DMS 273 treated with DMSO at 0.1 percent for 48 hours (cell line): ENCODE data around the gene BCL6.
A peak's percentile ranks its signal among the peaks of the same experiment; 100 is the strongest.

Experiments
- DNase-seq: peaks from one replicate; lab custom pipeline; 2025; lab: John Stamatoyannopoulos, UW

BCL6 gene

DNA sequence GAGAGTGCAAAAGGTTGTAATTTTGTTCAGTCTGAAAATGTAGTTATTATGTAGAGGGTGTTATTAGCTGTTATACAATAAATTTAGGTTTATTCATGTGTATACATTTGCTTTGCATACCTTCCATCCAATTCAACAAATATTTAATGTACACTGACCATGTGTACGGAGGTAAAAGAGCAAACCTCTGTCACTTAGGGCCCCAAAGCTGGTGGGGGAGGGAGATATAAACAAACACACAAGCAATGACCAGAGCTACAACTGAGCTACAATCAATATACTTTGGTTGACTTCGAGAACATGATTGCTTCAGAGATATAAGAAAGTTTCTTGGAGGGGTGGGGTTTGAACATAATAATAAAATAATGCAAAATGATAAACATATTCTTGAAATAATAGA lies 17.5 kb upstream of the BCL6 start:
- no peak for DNase-seq

DNA sequence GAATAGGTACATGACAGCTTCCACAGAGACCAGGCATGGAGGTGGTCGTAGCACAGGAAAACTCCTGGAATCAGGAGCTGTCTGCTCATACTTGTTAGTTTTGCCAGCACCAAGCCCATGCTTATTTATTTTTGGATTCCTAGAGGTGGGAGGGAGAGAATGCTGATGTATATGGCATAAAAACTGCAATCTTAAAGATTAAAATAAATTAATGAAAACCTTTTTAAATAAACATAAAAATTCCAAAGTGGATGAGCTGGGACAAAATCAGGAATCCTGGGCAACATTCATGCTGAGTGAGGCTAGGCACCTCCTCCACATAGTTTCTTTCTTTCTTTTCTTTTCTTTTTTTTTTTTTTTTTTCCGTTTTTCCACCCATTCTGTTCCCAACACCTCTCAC lies 14.3 kb upstream of the BCL6 start:
- no peak for DNase-seq

DNA sequence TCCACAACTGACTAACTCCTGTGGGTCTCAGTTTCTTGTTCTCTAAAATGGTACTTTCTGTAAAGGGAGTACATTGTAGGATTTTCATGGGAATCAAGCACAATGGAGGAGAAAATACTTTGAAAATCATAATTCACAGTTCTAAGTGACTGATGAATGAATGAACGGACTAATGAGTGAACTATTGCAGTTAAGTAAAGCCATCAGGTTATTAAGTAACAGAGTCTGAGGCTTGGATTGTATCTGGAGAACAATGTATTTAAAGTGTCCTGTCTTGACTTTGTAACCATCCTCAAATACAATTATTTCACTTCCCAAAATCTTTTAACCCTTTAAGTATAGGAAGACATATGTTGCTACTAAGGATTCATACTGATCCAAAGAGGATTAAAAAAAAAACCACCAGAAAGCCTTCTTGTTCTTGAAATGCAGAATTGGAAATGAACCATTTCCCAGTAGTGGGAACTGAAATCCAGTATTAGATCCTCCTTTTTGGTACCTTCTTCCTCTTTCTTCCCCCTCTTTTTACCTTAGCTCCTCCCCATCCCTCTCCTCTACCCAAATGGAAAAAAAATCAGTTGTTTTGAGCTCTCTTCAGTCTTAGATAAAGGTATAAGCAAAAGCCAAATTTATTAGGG lies 13.2 kb upstream of the BCL6 start:
- no peak for DNase-seq

DNA sequence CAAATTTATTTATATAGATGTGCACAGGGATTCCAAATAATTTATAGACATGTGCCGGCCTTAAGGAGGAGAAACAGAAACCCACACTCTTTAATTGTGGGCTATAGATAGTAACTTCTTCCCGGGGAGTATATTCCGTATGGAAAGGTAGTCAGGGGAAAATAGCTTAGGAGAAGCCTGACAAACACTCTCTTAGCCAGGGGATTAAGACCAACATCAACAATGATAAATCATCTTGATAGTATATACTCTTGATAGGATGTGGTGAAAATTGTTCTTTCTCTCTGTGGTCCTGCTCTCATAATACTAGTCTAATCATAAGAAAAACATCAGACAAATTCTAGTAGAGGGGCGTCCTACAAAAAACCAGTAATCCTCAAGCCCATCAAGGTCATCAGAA lies 8.2 kb upstream of the BCL6 start:
- no peak for DNase-seq

DNA sequence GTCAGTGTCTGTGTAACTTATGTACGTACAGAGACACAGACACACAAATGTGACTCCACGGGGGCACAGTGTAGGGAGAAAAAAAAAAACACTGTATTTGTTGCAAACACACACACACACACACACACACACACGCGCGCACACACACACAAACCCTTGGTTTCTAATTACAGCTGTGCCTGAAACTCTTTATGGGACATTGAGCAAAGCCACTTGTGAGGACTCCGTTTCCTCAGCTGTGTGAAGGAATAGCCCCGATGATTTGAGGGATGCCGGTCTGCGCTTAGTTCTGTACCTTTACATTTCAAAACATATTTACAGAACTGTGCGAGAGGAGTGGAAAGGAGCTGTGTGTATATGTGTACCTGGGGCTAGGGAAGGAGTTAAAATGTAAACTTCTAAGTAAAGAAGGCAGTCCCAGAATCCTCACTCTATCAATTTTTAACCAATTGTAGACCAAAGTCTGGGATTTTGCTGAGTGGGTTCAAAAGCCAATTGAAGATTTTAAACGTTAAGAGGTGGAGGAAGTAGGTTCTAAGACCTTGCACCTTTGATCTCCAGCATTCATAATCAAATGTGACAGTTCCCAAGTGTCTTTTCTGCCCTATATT lies 5.3 kb upstream of the BCL6 start:
- DNase-seq = no peak

DNA sequence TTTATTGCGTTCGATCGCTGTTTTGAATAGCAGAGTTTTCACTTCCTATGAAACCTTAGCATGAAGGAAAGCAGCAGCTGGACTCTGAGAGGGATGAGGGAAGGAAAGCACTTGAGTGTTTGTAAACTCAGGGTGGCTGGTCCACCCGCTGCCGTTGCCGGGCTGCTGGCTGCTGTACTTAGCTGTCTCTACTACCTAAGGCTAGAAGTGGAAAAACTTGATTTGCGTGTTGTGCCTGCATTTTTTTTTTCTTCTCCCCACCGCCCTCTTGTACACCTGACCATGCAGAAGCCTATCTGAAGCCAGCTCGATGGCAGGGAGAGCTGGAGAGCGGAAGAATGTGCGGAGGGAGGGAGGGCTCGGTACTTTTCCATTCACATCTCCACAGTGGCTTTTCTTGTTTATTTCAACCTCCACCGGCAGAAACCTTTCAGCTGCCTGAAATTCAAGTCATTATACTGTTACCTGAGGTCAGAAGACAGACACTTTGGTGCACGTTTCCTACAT lies 4.8 kb upstream of the BCL6 start:
- DNase-seq = no peak

DNA sequence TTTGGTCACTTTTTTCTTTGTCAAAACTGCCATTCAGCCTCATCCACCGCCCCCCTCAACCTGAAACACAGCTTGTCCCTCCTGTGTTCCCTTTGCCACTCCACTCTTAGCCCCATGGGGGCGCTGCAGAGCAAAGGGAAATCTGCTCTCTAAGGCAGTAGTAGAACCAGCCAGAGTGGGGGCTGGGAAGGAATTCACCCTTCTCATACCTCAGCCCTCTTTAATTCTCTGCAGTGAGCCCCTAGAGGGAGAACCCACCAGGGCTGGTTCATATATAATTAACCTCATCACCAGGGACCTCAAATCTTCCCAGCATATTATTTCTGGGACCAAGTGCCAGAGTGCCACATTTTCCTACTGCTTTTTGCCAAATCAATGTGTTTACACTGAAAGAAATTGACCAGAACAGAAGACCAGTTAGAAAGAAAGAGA lies 2.8 kb upstream of the BCL6 start:
- peak; percentile 44 for DNase-seq

DNA sequence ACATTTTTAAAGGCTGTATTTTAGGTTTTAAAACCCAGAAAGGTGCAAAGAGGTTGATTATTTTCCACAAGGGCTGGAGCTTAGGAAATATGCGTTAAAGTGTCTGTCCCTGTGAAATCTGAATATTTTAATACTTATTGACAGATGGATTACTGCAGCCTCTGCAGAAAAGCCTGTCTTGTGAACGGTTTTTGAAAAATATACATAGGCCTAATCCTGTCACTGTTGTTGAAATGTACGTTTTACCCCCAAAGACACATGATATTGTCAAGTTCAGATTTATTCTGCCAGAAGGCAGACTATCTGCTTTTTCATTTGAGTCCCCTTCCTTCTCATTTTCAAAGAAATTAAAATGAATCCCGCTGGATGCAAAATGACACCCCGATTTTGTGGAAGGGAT lies 2.2 kb upstream of the BCL6 start:
- DNase-seq = no peak

DNA sequence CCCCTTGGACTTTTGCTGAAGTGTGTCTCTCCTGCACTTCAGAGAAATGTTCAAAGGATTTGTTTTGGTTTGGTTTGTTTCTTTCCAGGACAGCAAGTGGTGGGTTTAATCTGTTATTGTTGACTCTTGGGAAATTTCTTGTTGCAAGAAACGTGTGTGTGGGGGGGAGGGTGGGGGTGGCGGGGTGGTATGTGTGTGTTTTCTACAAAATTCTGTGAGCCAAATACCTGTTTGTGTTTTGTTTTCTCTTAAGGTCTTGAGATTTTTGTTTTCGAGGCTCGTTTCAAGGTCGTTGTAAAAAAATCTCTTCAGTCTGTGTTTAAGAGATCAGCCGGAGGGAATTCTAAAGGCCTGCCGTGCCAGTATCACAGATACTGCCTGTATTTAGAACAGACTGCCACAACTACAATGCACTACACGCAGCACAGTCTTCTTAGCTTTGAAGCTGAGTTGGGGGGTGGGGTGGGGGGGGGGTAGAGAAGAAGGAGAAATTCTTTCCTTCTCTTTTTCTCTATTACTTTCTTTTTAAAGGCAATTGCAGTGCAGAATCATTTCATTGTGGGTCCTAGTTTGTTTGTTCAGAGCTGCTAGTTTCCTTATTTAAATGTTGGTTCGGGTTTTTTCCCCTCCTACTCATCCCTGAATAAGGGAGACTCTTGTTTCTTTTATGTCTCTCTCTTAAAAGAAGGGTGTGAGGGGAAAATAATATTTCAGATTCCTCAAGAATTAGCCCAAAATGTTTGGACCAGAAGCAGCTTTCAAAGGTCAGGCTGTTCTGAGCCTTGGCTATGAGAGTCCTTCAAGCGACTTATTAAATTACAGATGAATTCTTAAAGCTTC lies 1.4 kb upstream of the BCL6 start:
- no peak for DNase-seq

DNA sequence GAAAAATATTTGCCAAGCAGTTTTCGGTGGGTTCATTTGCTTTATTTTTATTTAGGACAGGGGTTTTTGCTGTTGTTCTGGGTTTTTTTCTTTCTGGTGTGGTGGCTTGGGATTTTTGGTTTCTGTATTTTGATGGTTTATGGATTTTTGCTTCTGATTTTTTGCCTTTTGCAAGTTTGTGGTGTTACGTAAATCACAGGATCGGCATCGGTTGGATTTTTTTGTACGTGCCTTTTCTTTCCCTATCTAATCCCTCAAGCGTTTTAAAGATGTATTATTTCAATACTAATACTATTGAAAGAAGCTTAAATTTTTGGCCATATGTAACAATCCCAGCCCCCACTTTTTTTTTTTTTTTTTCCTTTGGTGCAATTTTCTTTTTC lies 782 bp upstream of the BCL6 start:
- DNase-seq = no peak

DNA sequence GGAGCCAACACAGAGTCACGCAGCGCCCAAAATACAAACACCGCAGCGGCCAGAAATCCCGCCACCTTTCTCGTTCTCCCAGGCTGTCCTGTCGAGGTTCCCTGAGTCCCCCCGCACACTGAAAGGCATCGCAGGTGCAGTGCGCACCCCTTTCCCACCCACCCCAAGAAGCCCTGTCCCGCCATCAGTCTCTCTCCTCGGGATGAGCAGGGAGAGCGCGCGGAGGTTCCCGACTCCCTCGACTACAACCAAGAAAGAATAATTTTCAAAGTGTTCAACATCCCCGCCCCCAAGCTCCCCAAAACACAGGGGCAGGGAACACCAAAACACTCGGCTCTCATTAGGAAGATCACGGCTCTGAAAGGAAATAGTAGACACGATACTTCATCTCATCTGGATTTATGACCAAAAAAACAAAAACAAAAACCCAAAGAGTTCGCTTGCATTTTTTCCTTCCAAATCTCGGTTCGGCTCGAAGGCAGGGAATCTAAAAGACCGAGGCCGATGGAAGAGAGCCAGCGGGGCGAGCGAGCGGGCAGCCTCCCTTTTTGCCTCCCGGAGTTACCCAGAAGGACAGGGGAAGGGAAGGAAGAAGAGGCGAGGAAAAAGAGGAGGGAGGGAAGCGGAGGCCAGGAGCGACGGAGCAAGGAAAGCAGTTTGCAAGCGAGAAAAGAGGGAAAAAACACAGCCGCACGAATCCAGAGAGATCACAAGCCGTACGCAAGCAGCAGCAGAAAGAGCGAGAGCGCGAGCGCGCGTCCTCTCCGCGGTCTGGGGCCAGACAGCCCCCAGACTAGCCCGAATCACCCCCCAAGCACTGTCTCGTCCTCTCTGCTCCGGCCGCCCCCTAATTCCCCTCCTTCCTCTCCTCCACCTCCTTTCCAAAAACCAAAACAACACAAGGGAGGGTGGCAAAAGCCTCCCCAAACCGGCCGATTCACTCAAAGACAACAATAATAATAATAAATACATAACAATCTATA lies 808 bp downstream of the BCL6 start:
- DNase-seq = peak; percentile 35

DNA sequence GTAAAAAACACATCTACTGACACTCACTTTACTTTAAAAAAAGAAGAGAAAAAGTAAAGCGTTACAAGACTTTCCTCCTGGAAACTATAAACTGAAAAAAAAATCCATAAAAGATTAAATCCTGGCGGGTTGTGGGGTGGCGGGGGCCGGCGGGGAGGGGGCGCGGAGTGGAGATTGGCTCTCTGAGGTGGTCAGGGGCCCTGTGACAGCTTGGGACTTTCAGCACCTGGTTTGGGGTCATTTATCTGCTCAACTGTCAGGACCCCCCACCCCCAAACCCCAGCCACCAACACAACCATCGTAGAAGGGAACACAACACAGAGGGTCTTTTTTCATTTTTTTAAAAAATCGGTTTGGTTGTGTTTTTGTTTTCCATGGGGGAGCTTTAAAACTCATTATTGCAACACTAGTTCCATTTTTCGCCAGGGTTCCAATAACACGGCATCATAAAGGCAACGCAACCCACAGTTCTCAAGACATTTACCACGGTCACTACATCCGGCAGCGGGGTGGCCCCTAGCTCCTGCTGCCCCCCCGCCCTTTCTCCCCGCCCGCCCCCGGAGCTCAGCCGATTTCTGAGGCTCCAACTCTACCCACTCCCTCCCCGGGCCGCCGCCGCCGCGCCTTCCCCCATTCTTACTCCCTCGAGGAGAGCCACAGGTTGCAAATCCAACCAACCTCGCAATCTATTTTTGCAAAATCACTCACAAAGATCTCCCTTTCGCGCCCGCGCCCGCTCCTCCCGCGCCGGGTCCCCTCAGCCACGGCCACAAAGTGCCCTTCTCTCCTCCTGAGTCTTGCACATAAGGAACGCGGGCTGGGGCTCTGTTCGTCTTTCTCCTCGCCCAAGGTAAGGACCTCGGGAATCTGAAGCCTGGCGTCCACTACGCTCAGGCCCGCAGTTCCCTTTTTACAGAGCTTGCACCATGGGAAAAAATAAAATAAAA lies 1.8 kb downstream of the BCL6 start:
- DNase-seq = no peak

DNA sequence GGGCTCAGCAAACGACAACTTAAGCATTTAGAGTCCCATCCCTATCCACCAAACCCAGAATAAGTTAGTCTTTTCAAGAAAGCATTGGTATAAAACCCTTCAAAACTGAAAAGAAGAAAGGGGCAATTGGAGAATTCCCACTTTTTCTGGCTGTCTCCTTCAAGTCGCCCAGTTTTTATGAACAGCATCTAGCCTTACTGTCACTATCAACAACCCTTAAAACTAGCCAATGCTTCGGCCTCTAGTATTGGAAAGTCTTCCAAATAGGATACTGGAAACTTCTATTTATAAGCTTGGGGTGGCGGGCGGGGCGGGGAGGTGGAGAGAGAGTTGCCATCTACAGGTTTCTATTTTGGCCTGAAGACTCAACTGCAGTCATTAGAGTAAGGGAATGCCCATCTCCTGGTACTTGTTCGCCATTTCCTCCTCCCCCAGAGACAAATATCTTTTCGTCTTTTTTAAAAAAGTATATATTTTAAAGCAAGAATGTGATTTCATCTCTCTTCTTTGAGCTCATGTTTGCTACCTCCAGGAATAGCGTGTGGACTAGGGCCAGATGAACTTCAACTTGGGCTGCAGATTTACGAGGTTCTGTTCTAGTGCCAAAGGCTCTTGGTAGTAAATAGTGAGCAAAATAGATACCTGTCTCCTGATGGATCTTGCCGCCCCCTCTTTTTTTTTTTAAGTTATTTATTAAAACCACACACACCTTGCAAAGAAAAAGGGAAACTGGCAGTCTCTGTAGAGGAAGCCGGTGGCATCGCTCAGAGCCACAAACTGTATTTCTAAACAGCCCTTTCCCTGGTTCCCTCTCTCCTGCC lies 2.7 kb downstream of the BCL6 start:
- DNase-seq = no peak

DNA sequence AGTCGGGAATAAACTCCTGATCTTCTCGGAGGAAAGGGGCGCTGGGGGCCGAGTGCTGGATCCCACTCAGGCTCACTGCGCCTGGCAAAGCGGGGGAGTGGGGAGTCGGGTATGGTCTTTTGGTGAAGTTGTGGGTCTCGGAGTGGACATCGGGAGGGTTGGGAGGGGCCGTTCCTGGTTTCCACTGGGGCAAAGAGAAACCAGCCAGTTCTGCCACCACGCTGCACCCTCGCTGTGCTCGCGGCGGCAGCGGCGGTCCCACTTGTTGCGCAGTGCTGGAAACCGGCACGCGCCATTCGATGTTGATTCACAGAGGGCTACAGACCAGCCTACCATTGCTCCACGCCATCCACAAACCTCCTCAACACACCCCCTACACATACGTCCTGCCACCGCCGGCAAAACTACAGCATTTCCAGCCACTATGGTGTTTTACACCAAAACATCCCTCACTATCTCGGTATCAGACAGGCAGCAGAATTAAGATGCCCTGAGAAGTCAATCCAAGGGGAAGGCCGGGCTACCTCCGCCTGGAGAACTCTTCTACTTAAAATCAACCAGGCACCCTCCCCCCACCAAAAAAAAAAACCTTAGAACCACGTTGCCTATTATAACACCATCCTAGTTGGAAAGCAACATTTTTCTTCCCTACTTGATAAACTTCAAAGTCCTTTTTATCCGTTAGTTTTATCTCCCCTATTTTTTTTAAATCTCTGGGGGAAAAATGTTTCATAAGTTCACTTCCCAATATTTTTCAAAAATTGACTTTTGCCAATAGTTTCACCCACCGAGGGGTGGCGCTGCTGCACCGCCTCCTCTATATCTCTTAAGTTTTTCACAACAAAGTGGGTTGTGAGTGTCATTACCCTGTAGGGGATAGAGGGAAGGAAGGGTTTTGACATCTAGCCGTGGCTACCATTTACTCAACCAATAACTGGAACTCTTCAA lies 3.6 kb downstream of the BCL6 start:
- DNase-seq = peak; percentile 47

DNA sequence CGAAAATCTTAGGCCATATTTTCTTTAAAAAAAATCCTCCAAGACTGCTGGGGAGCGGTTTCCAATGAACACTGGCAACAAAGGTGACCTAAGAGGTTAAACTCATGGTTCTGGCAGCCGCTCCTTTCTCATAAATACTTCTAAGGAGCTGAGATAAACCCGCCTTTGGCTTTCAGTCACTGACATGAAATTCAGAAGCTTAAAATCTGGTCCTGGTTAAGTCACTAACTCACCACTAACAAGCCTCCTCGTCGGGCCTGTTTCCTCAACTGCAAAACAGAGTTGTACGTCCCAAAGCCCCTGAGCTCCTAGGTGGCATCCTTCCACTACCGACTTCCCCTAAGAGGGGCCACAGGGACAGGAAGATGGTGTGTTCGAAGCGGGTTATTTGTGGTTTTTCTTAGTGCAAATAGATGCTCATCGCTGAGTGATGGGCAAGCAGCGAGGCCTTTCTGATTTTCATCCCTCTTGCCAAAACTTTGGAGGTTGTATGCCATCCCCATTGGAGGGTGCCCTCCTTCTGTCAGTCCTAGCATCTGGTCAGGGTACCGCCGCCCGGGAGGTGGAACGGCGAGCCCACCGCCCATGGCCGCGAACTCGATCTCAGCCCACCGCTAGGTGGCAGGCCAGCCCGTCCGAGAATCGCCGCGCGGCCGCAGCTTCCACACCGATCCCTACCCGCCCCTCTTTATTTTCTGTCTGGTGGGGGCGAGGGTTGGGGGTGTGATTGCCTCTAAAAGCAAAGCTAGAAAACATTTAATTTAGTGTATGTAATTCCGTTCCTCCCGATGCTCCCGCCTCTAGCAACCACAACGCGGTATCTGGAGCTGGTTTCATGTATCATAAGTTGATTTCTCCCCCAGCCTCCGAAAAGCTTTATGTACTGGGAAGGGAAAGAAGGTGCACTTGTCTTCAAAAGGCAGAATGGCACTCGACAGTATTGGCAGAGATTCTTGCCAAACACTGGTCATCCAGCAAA lies 4.6 kb downstream of the BCL6 start:
- peak; percentile 28 for DNase-seq

DNA sequence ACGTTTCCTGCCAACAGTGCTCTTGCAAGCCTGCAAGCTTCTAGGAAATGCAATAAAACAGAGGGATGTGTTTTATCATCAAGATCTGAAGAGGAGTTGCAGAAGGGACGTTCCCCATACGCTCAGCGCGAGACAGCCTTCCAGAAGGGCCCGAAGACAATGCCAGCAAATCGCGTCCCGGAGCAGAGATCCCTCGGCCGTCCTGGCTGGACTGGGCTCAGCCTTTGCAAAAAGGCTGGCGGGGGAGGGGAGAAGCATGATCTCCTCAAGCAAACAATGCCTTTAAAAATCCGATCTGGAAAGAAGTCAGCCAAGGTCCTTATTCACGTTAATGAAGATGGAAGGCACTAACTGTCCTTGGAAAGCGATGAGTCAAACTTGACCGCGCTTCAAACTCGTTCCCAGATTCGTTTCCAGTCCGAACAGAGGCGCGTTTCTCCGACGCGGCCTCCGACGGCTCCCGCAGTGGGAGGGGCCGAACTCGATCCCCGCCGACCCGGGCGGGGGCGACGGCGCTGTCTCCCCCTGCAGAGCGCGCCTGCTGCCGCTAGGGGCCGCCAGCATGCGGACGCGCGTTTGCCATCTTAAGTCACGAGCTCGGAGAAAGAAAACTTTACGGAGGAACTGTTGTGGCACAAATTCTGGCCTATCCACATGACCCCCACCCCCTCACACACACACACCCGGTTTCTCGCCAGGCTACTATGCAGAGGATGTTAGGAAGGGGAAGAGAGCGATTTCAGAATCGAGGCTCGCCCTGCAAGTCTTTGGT lies 5.5 kb downstream of the BCL6 start:
- peak; percentile 47 for DNase-seq

DNA sequence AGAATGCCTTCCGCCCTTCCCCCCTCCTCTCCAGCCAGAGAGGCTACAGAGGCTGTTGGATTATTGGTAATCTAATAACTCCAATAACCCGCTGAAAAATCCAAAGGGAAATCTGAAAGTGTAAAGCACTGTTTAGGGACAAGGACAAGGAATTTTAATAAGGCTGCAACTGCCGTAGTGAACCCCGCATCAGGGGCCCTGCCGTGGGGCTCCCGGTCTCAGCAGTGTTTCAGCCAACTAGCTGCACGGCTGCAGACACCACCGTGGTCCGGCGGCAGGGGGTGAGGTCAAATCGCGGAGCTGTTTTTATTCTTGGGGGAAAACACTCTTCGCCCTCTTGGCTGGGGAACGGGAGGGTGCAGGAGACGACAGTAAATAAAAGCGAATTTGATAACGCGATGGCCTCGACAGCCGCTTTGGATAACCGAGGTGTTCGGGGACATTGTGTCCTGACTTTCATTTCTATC lies 6.1 kb downstream of the BCL6 start:
- no peak for DNase-seq
